Neural cell (in vitro differentiated cells): Measurements from ENCODE around the gene PTGDR2. TPM values are rescaled to one million over a fixed set of nuclear protein-coding genes. Genes with fewer than 3 reads are reported as not detected.

Source experiments
- H2AFZ ChIP-seq: fragments of 200-600, 300-800 bp; sonication (generic), shearing (Covaris generic); 2 replicates; pipeline ENCODE4 v1.6.0; 2014; ENCODE audit warnings: low read depth, mild to moderate bottlenecking, antibody characterized with exemption, low read length, moderate library complexity
- H3F3A ChIP-seq: fragments of 200-600 bp; shearing (Covaris generic); 2 replicates; pipeline ENCODE4 v1.6.1; 2016; ENCODE audit warnings: mild to moderate bottlenecking, moderate library complexity, mixed read lengths, antibody characterized with exemption, low read length; ENCODE audit not compliant: insufficient read depth, poor library complexity, severe bottlenecking
- H3K27ac ChIP-seq: fragments of 200-600, 300-800 bp; sonication (generic), shearing (Covaris generic); 2 replicates; pipeline ENCODE4 v1.5.1; 2014; ENCODE audit warnings: mild to moderate bottlenecking, low read length, moderate library complexity
- H3K27me3 ChIP-seq: fragments of 300-800, 200-600 bp; sonication (generic), shearing (Covaris generic); 2 replicates; pipeline ENCODE4 v1.6.0; 2014; ENCODE audit warnings: mild to moderate bottlenecking, low read depth, low read length, moderate library complexity; ENCODE audit not compliant: insufficient read depth
- H3K36me3 ChIP-seq: fragments of 300-800, 200-600 bp; sonication (generic), shearing (Covaris generic); 2 replicates; pipeline ENCODE4 v1.5.1; 2014; ENCODE audit warnings: mild to moderate bottlenecking, antibody characterized with exemption, low read length, moderate library complexity; ENCODE audit not compliant: insufficient read depth
- H3K4me2 ChIP-seq: fragments of 300-800, 200-600 bp; sonication (generic), shearing (Covaris generic); 2 replicates; pipeline ENCODE4 v1.6.0; 2014; ENCODE audit warnings: mild to moderate bottlenecking, low read length
- H3K4me3 ChIP-seq: fragments of 300-800, 200-600 bp; sonication (generic), shearing (Covaris generic); 2 replicates; pipeline ENCODE4 v1.5.1; 2014; ENCODE audit warnings: mild to moderate bottlenecking, low read length, moderate library complexity
- H3K79me2 ChIP-seq: fragments of 200-600 bp; shearing (Covaris generic); replicated peaks from 2 replicates; pipeline ENCODE4 v1.6.0; 2014; ENCODE audit warnings: mild to moderate bottlenecking, low read length, moderate library complexity; ENCODE audit not compliant: insufficient read depth
- H3K9ac ChIP-seq: fragments of 300-800, 200-600 bp; sonication (generic), shearing (Covaris generic); 2 replicates; pipeline ENCODE4 v1.6.1; 2016; ENCODE audit warnings: mild to moderate bottlenecking, low read length, mixed read lengths
- H3K9me2 ChIP-seq: fragments of 200-600 bp; shearing (Covaris generic); 2 replicates; pipeline ENCODE4 v1.6.1; 2016; ENCODE audit warnings: mild to moderate bottlenecking, low read length, mixed read lengths; ENCODE audit not compliant: insufficient read depth
- H3K9me3 ChIP-seq: fragments of 200-600, 300-800 bp; sonication (generic), shearing (Covaris generic); 2 replicates; pipeline ENCODE4 v1.6.1; 2016; ENCODE audit warnings: mild to moderate bottlenecking, mixed run types, low read length, moderate library complexity, mixed read lengths
- H4K20me1 ChIP-seq: fragments of 200-600 bp; shearing (Covaris generic); 2 replicates; pipeline ENCODE4 v1.6.1; 2016; ENCODE audit warnings: mild to moderate bottlenecking, mixed run types; ENCODE audit not compliant: insufficient read depth
- EP300 ChIP-seq: fragments of 450-650 bp; conservative IDR thresholded peaks from 2 replicates; pipeline ENCODE4 v1.6.1; 2014; ENCODE audit warnings: antibody characterized with exemption, mild to moderate bottlenecking, moderate library complexity; ENCODE audit not compliant: poor library complexity, severe bottlenecking
- EZH2 ChIP-seq: fragments of 200-600, 300-800 bp; shearing (Covaris generic), sonication (generic); IDR thresholded peaks from 2 replicates; pipeline ENCODE4 v1.6.1; 2014; ENCODE audit warnings: antibody characterized with exemption, low read length, borderline replicate concordance, mild to moderate bottlenecking; ENCODE audit not compliant: insufficient read depth, poor library complexity, severe bottlenecking
- MXI1 ChIP-seq: fragments of 450-650 bp; conservative IDR thresholded peaks from 2 replicates; pipeline ENCODE4 v1.6.1; 2014; ENCODE audit warnings: antibody characterized with exemption, mild to moderate bottlenecking; ENCODE audit not compliant: poor library complexity, severe bottlenecking
- POLR2AphosphoS5 ChIP-seq: IDR thresholded peaks from 2 replicates; pipeline ENCODE4 v1.6.1; 2012
- RAD21 ChIP-seq: fragments of 450-650 bp; conservative IDR thresholded peaks from 2 replicates; pipeline ENCODE4 v1.6.1; 2014; ENCODE audit warnings: antibody characterized with exemption, mild to moderate bottlenecking, moderate library complexity
- REST ChIP-seq: IDR thresholded peaks from 2 replicates; pipeline ENCODE4 v1.6.1; 2012; ENCODE audit warnings: borderline replicate concordance
- SMC3 ChIP-seq: fragments of 450-650 bp; conservative IDR thresholded peaks from 2 replicates; pipeline ENCODE4 v1.6.1; 2014; ENCODE audit warnings: antibody characterized with exemption, mild to moderate bottlenecking, moderate library complexity; ENCODE audit not compliant: poor library complexity
- TAF1 ChIP-seq: IDR thresholded peaks from 2 replicates; pipeline ENCODE4 v1.6.1; 2012; ENCODE audit warnings: low read depth
- polyA plus RNA-seq: library from polyadenylated mRNA; depleted of rRNA; stranded (reverse); fragments of >200 nt; gene quantifications from 2 replicates; pipeline ENCODE4 v1.2.3, GENCODE V29; 2014
- TF ChIP-seq, protein P1 (sequence below): fragments of 450-650 bp; IDR thresholded peaks from 2 replicates; pipeline ENCODE4 v1.5.1; 2014; ENCODE audit warnings: antibody characterized with exemption, mild to moderate bottlenecking, moderate library complexity; ENCODE audit not compliant: poor library complexity, severe bottlenecking

Gene PTGDR2
- polyA plus RNA-seq, 1 donor from 2014 or later, result 0.51 TPM

- TF ChIP-seq, protein P1, sequence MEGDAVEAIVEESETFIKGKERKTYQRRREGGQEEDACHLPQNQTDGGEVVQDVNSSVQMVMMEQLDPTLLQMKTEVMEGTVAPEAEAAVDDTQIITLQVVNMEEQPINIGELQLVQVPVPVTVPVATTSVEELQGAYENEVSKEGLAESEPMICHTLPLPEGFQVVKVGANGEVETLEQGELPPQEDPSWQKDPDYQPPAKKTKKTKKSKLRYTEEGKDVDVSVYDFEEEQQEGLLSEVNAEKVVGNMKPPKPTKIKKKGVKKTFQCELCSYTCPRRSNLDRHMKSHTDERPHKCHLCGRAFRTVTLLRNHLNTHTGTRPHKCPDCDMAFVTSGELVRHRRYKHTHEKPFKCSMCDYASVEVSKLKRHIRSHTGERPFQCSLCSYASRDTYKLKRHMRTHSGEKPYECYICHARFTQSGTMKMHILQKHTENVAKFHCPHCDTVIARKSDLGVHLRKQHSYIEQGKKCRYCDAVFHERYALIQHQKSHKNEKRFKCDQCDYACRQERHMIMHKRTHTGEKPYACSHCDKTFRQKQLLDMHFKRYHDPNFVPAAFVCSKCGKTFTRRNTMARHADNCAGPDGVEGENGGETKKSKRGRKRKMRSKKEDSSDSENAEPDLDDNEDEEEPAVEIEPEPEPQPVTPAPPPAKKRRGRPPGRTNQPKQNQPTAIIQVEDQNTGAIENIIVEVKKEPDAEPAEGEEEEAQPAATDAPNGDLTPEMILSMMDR, result no peak
- TF ChIP-seq POLR2AphosphoS5 (no peak), EZH2 (no peak), REST (no peak), SMC3 (no peak), TAF1 (no peak), MXI1 (no peak), EP300 (no peak), RAD21 (no peak)
- H3K4me3 ChIP-seq, result no peak overlapping the region
- H3K27me3 ChIP-seq, result no peaks in the 10 kb centered on the region
- H3K79me2 ChIP-seq, result no peaks in the 10 kb centered on the region
- no peak overlapping the region for H2AFZ ChIP-seq
- H3F3A ChIP-seq, result no peaks in the 10 kb centered on the region
- no peak overlapping the region for H3K4me2 ChIP-seq
- no peaks in the 10 kb centered on the region for H4K20me1 ChIP-seq
- H3K27ac ChIP-seq, result no peak overlapping the region
- no peaks in the 10 kb centered on the region for H3K9me3 ChIP-seq
- no peaks in the 10 kb centered on the region for H3K9me2 ChIP-seq
- no peak overlapping the region for H3K9ac ChIP-seq
- H3K36me3 ChIP-seq, result no peaks in the 10 kb centered on the region
These were observed 19.8 kb upstream of the PTGDR2 start for GRCh38 chr11:60875366-60876167.

- no peaks in the 10 kb centered on the region for H3K27me3 ChIP-seq
These were observed 18.9 kb upstream of the PTGDR2 start for GRCh38 chr11:60874421-60875365.

More at GRCh38 chr11:60874421-60875365, 18.9 kb upstream of the PTGDR2 start:
- H3K36me3 ChIP-seq, result no peaks in the 10 kb centered on the region
- H3K9ac ChIP-seq, result no peak overlapping the region
- no peak overlapping the region for H3K4me2 ChIP-seq
- no peaks in the 10 kb centered on the region for H3K9me3 ChIP-seq
- TF ChIP-seq POLR2AphosphoS5 (no peak), EP300 (no peak), EZH2 (no peak), MXI1 (no peak), RAD21 (no peak), SMC3 (no peak), TAF1 (no peak), REST (no peak)
- TF ChIP-seq, protein P1, result no peak
- H4K20me1 ChIP-seq, result no peaks in the 10 kb centered on the region
- no peaks in the 10 kb centered on the region for H3F3A ChIP-seq
- no peak overlapping the region for H3K4me3 ChIP-seq
- H2AFZ ChIP-seq, result no peak overlapping the region
- H3K27ac ChIP-seq, result no peak overlapping the region
- H3K9me2 ChIP-seq, result no peaks in the 10 kb centered on the region
- H3K79me2 ChIP-seq, result no peaks in the 10 kb centered on the region
